NCI-H146 treated with DMSO at 0.1 percent for 48 hours (cell line): ENCODE data around the gene SMARCD1.
"Not testable (repeated sequence)": the region's sequence is repeated elsewhere in the genome, so short reads cannot be mapped to it uniquely, and the experiment has no call there.

Experiments used
- DNase-seq: peaks from one replicate; lab custom pipeline; 2025; ENCODE audit not compliant: unreplicated experiment; lab: John Stamatoyannopoulos, UW

The SMARCD1 gene

DNA sequence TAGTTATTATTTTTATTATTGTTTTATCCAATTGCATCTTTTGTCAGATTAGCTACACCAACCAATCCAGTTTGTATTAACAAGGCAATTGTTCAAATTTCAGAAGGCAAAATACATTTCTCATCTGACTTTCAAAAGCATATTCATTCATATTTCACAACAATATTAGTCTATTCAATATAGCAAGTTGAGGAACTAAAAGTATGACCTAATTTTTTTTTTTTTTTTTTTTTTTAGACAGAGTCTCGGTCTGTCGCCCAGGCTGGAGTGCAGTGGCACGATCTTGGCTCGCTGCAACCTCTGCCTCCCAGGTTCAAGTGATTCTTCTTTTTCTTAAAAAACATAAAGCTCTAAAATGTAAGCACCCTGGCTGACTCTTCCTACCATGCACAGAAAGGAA is 44.1 kb downstream of the SMARCD1 start:
- DNase-seq = no peak

DNA sequence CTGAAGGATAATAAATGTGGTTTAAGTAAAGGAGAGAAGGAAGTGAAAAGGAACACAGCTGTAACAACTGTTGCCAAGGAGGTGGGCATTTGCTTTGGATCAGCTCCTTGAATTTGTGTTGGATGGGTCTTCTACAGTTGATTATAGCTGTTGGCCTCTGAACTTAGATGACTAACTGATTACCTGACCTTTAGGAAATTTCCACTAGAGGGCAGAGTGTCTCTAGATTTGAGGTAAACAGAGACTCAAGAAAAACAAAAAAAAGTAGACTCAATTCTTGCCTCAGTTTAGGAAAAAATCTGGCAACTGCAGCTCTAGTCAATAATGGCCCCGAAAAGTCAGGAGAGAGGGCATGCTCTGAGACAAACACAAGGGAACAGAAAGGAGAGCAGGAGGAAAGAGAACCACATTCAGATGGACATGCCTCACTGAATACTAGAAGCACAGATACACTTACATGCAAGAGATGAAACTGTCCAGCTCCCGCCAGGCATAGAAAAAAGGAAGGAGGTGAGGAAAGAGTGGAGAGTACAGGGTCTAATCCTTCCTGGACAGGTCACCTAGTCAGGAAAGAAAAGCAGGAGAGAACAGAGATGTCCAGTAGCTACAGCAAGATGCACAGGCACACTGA is 47.5 kb downstream of the SMARCD1 start:
- DNase-seq = no peak

DNA sequence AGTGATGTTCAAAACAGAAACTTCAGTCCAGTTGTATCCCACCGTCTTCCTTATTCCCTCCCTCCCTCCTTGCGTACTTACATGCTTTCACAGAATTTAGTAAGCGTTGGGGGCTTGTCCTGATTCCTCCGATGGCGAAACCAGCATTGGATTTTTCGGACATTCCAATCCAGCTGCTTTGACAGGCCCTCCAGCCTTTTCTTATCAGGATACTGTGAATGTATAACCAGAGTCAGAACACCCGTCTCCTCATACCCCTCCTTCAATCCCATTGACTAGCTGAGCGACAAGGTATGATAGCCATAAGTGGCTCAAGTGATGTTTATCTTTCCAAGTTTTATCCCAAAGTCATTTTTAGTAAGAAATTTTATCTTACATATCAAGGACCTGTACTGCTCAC is 57.9 kb downstream of the SMARCD1 start:
- no peak for DNase-seq

DNA sequence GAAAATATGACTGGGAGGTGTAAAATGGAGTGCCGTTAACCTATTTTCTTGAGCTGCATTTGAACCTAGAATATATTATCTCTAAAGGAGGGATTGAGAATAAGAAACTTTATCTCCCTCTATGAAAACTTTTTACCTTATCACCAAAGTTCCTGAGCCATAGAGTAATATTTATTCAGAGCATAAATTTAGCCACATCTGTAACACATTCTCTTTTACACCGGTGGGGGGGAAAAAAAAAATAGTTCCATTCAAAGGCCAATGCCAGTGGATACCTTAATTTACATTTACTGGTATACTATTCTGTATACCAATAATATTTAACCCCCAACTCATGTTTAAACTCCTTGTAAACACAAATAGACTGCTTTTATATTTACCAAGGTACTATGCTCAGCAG is 60.3 kb downstream of the SMARCD1 start:
- DNase-seq = no peak

DNA sequence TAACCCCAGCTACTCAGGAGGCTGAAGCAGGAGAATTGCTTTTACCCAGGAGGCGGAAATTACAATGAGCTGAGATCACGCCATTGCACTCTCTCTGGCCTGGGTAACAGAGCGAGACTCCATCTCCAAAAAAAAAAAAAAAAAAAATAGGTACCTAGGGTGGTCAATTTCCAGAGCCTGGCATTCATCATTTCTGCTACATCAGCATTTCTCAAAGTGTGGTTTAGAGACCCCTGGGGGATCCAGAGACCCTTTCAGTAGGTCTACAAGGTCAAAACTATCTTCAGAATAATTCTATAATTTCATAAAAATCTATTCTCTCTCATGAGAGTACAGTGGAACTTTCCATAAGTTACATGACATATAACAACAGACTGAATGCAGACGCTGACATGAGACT is 62.1 kb downstream of the SMARCD1 start:
- DNase-seq = no peak

DNA sequence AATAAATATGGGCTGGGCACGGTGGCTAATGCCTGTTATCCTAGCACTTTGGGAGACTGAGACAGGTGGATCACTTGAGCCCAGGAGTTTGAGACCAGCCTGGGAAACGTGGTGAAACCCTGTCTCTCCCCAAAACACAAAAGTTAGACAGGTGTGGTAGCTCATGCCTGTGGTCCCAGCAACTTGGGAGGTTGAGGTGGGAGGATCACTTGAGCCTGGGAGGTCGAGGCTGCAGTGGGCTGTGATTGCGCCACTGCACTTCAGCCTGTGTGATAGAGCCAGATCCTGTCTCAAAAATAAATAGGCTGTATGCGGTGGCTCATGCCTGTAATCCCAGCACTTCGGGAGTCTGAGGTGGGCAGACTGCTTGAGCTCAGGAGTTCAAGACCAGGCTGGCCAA is 62.9 kb downstream of the SMARCD1 start:
- not testable (repeated sequence) for DNase-seq

DNA sequence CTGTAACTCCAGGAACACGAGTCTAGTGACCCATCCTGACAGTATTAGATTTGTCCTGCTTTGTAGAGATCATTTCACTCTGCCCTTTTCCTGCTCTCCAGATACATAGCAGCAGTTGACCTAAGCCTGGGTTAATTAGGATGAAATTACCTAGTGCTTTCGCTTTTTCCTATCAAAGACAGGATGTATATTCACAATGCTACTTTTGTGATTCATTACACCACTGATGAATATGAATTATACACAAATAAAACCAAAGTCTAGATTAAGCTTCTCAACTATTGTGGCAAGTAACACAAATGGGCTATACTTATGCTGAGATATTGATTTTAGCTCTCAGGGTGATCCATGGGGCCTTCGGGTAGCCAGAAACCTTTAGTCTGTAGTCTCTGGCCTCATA is 64.2 kb downstream of the SMARCD1 start:
- DNase-seq = no peak
